H1 (cell line): Measurements from ENCODE around the gene FRMD4A. TPM values are rescaled to one million over a fixed set of nuclear protein-coding genes. Genes with fewer than 3 reads are reported as not detected.

Experiments used
- BACH1 ChIP-seq: IDR thresholded peaks from 2 replicates; pipeline ENCODE4 v1.6.1; 2012; ENCODE audit warnings: low read length, improper control_type of control experiment
- CHD1 ChIP-seq: IDR thresholded peaks from 2 replicates; pipeline ENCODE4 v1.6.1; 2012; ENCODE audit warnings: low read depth, low read length, improper control_type of control experiment
- MAFK ChIP-seq: IDR thresholded peaks from 2 replicates; pipeline ENCODE4 v1.6.1; 2012; ENCODE audit warnings: low read depth, mild to moderate bottlenecking, improper control_type of control experiment, low read length
- PHF8 ChIP-seq: fragments of 200-600 bp; sonication (generic); conservative IDR thresholded peaks from 2 replicates; pipeline ENCODE4 v1.7.1; 2012; ENCODE audit warnings: low read depth, mild to moderate bottlenecking, inconsistent platforms, low read length, moderate library complexity
- RFX5 ChIP-seq: IDR thresholded peaks from 2 replicates; pipeline ENCODE4 v1.6.1; 2011; ENCODE audit warnings: low read depth, low read length, improper control_type of control experiment, borderline replicate concordance
- RNF2 ChIP-seq: fragments of 200-900, 300-1000 bp; sonication (generic); IDR thresholded peaks from 2 replicates; pipeline ENCODE4 v1.7.1; 2016; ENCODE audit warnings: borderline replicate concordance, low read depth, mild to moderate bottlenecking, antibody characterized with exemption, low read length; ENCODE audit not compliant: poor library complexity, severe bottlenecking; ENCODE audit errors: missing control alignments
- SP1 ChIP-seq: IDR thresholded peaks from 2 replicates; pipeline ENCODE4 v1.6.1; 2011; ENCODE audit warnings: low read depth, low read length
- polyA plus RNA-seq, 7 experiments: library from polyadenylated mRNA; depleted of rRNA in 3 of 7; stranded (reverse) in 5 of 7; unstranded in 2 of 7; fragments of >200 nt in 5 of 7; fragments of 200-250 nt in 2 of 7; gene quantifications; 1 replicate in 5 of 7; 2 replicates in 1 of 7; 4 replicates in 1 of 7; pipeline versions ENCODE4 v1.2.1 to v1.2.3, GENCODE V29; 2011 to 2013; ENCODE audit warnings: missing spikeins in 2 of 7, mixed read lengths in 2 of 7
- total RNA-seq: library from RNA; stranded (reverse); fragmentation: NEBNext Ultra II Directional; extraction: Animal tissue kit (Norgen Biotek cat#: 25700); gene quantifications from 2 replicates; pipeline ENCODE4 v1.2.1, GENCODE V29; 2021
- TF ChIP-seq, protein P1 (sequence below): fragments of 300-600 bp; sonication (generic); IDR thresholded peaks from 2 replicates; pipeline ENCODE4 v1.7.1; 2012; ENCODE audit warnings: low read length, moderate library complexity, mild to moderate bottlenecking, inconsistent platforms; ENCODE audit not compliant: insufficient replicate concordance
- TF ChIP-seq, protein P2 (sequence below): IDR thresholded peaks from 2 replicates; pipeline ENCODE4 v1.6.1; 2012; ENCODE audit warnings: inconsistent platforms
- TF ChIP-seq, protein P3 (sequence below): IDR thresholded peaks from 2 replicates; pipeline ENCODE4 v1.6.1; 2012; ENCODE audit warnings: inconsistent platforms

The FRMD4A gene
- total and polyA plus RNA-seq, 2 of the 8 experiments (the other 6 are each of a cell fraction or from before 2014, with no cell fraction given): 38.6 to 39.6 TPM

DNA sequence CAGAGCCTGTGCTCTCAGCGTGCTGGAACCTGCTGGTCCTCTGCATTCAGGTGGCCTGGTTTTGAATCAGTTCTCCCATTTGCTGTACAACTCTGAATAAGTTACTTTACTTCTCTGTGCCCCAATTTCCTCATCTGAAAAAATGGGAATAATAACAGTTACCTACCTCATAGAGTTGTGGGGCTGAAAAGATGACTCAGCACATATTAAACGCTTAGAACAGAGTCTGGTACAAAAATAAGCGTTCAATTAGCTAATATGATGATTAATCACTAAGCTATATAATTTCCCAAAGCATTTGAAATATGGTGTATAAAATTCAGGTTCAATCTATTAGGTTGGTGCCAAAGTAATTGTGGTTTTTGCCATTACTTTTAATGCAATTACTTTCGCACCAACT, 484.8 kb downstream of the FRMD4A start (continued):
- TF ChIP-seq, protein P1, sequence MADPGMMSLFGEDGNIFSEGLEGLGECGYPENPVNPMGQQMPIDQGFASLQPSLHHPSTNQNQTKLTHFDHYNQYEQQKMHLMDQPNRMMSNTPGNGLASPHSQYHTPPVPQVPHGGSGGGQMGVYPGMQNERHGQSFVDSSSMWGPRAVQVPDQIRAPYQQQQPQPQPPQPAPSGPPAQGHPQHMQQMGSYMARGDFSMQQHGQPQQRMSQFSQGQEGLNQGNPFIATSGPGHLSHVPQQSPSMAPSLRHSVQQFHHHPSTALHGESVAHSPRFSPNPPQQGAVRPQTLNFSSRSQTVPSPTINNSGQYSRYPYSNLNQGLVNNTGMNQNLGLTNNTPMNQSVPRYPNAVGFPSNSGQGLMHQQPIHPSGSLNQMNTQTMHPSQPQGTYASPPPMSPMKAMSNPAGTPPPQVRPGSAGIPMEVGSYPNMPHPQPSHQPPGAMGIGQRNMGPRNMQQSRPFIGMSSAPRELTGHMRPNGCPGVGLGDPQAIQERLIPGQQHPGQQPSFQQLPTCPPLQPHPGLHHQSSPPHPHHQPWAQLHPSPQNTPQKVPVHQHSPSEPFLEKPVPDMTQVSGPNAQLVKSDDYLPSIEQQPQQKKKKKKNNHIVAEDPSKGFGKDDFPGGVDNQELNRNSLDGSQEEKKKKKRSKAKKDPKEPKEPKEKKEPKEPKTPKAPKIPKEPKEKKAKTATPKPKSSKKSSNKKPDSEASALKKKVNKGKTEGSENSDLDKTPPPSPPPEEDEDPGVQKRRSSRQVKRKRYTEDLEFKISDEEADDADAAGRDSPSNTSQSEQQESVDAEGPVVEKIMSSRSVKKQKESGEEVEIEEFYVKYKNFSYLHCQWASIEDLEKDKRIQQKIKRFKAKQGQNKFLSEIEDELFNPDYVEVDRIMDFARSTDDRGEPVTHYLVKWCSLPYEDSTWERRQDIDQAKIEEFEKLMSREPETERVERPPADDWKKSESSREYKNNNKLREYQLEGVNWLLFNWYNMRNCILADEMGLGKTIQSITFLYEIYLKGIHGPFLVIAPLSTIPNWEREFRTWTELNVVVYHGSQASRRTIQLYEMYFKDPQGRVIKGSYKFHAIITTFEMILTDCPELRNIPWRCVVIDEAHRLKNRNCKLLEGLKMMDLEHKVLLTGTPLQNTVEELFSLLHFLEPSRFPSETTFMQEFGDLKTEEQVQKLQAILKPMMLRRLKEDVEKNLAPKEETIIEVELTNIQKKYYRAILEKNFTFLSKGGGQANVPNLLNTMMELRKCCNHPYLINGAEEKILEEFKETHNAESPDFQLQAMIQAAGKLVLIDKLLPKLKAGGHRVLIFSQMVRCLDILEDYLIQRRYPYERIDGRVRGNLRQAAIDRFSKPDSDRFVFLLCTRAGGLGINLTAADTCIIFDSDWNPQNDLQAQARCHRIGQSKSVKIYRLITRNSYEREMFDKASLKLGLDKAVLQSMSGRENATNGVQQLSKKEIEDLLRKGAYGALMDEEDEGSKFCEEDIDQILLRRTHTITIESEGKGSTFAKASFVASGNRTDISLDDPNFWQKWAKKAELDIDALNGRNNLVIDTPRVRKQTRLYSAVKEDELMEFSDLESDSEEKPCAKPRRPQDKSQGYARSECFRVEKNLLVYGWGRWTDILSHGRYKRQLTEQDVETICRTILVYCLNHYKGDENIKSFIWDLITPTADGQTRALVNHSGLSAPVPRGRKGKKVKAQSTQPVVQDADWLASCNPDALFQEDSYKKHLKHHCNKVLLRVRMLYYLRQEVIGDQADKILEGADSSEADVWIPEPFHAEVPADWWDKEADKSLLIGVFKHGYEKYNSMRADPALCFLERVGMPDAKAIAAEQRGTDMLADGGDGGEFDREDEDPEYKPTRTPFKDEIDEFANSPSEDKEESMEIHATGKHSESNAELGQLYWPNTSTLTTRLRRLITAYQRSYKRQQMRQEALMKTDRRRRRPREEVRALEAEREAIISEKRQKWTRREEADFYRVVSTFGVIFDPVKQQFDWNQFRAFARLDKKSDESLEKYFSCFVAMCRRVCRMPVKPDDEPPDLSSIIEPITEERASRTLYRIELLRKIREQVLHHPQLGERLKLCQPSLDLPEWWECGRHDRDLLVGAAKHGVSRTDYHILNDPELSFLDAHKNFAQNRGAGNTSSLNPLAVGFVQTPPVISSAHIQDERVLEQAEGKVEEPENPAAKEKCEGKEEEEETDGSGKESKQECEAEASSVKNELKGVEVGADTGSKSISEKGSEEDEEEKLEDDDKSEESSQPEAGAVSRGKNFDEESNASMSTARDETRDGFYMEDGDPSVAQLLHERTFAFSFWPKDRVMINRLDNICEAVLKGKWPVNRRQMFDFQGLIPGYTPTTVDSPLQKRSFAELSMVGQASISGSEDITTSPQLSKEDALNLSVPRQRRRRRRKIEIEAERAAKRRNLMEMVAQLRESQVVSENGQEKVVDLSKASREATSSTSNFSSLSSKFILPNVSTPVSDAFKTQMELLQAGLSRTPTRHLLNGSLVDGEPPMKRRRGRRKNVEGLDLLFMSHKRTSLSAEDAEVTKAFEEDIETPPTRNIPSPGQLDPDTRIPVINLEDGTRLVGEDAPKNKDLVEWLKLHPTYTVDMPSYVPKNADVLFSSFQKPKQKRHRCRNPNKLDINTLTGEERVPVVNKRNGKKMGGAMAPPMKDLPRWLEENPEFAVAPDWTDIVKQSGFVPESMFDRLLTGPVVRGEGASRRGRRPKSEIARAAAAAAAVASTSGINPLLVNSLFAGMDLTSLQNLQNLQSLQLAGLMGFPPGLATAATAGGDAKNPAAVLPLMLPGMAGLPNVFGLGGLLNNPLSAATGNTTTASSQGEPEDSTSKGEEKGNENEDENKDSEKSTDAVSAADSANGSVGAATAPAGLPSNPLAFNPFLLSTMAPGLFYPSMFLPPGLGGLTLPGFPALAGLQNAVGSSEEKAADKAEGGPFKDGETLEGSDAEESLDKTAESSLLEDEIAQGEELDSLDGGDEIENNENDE: no peak
- TF ChIP-seq CHD1 (no peak), MAFK (peak; percentile 64; the same call in 1 of the 2 replicates), RNF2 (no peak), RFX5 (no peak), SP1 (no peak), PHF8 (no peak), BACH1 (peak; percentile 52; the same call in 1 of the 2 replicates)
- TF ChIP-seq, protein P2, sequence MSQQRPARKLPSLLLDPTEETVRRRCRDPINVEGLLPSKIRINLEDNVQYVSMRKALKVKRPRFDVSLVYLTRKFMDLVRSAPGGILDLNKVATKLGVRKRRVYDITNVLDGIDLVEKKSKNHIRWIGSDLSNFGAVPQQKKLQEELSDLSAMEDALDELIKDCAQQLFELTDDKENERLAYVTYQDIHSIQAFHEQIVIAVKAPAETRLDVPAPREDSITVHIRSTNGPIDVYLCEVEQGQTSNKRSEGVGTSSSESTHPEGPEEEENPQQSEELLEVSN: no peak
- TF ChIP-seq, protein P3, sequence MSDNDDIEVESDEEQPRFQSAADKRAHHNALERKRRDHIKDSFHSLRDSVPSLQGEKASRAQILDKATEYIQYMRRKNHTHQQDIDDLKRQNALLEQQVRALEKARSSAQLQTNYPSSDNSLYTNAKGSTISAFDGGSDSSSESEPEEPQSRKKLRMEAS: no peak
